HG03469 (cell line): ENCODE data around the gene CRP.
"Not testable (repeated sequence)": the region's sequence is repeated elsewhere in the genome, so short reads cannot be mapped to it uniquely, and the experiment has no call there.

Source experiments
- ATAC-seq: cut with Tn5 transposase; IDR thresholded peaks from one replicate; pipeline ENCODE4 v1.9.1; 2021; ENCODE audit warnings: mild to moderate bottlenecking, moderate library complexity, moderate number of reproducible peaks; ENCODE audit not compliant: unreplicated experiment

The CRP gene

DNA sequence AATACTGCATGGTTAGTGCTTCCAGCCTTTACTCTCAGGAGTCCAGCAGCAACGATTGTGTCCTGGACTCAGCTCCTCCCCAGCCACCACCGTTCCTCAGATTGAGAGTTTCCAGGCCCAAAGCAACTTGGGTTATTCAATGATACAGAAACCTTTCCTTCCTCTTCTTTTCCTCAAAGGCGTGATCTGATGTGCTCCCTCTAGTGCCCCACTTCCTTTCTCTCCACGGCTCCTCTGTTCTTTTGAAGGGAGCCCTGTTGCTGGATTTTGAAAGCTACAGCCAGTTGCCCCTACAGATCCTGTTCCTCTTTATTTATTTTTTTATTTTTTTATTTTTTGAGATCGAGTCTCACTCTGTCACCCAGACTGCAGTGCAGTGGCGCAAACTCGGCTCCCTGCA lies 14.1 kb downstream of the CRP start:
- ATAC-seq, result no peak

DNA sequence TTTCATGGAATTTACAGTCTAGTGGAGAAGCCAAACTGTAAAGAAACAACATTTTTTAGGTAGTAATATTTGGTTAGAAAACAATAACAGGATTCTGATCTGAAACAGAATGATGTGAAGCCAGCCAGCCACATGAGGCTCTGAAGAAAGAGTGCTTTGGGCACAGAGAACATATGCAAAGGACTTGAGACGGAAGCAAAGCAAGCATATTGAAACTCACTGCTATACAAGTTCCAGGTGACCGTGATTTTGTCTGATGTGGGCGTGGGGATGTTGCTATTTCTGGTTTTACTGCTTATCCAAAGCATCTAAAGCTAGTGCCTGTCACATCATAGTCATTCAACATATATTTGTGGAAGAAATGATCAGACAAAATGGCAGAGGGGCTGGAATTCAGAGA lies 14.7 kb downstream of the CRP start:
- no peak for ATAC-seq

- no peak for ATAC-seq
Observed at GRCh38 chr1:159699246-159699645, 15.1 kb downstream of the CRP start.

GRCh38 chr1:159687511-159687910 lies 26.9 kb downstream of the CRP start:
- ATAC-seq, result no peak

GRCh38 chr1:159686599-159687299 lies 27.6 kb downstream of the CRP start:
- no peak for ATAC-seq

GRCh38 chr1:159678939-159679338 lies 35.5 kb downstream of the CRP start:
- ATAC-seq, result no peak

DNA sequence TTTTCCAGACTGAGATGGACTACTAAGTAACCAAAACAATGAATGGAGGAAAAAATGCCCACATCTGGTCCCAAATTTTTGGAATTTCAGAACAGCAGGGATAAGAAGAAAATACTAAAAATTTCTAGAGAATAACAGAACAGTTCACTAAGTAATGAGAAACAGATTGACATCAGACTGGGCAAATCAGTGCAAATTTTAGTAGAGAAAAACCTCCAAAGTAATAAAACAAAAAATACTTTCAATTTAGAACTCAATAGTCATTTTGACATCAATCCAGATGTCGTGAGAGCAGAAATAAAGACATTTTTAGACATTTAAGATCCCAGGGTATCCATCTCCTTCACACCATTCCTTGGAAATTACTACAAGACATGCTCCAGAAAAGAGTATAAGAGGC lies 39.3 kb downstream of the CRP start:
- ATAC-seq, result no peak

- not testable (repeated sequence) for ATAC-seq
Observed at GRCh38 chr1:159672390-159672789, 42.0 kb downstream of the CRP start.

- no peak for ATAC-seq
Observed at GRCh38 chr1:159669338-159669737, 45.1 kb downstream of the CRP start.

GRCh38 chr1:159668739-159669138 lies 45.6 kb downstream of the CRP start:
- ATAC-seq, result no peak

DNA sequence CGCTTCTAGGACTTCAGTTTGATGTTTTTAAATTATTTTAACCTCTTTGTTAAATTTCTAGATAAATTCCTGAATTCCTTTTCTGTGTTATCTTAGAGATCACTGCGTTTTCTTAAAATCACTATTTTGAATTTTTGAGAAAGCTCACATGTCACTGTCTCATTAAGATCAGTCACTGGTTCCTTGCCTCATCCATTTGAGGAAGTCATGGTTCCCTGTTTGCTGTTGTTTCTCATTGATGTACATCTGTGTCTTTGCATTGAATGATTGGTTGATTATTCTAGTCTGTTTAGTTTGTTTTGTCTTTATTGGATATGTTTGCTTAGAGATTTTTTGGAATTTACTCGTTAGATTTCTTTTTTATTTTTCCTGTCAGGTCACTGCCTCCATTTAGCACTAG lies 50.1 kb downstream of the CRP start:
- ATAC-seq, result no peak

DNA sequence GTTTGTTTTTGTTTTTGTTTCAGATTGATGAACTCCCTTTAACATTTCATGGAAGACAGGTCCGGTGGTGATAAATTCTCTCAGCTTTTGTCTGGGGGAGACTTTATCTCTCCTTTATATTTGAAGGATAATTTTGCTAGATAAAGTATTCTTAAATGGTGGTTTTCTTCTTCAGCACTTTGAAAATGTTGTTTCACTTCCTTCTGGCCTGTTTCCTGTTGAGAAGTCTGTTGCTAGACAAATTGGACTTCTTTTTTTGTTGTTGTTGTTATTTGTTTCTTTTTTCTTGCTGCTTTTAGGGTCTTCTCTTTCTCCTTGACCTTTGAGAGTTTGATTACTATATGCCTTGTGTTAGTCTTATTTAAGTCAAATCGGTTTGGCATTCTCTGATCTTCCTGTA lies 50.8 kb downstream of the CRP start:
- no peak for ATAC-seq
